ENCODE data around the gene PARP12. TPM values are rescaled to one million over a fixed set of nuclear protein-coding genes. Genes with fewer than 3 reads are reported as not detected.

PARP12 gene
- total RNA-seq, 2 donors from 2014 or later: 7.5 to 8.5 TPM

DNA sequence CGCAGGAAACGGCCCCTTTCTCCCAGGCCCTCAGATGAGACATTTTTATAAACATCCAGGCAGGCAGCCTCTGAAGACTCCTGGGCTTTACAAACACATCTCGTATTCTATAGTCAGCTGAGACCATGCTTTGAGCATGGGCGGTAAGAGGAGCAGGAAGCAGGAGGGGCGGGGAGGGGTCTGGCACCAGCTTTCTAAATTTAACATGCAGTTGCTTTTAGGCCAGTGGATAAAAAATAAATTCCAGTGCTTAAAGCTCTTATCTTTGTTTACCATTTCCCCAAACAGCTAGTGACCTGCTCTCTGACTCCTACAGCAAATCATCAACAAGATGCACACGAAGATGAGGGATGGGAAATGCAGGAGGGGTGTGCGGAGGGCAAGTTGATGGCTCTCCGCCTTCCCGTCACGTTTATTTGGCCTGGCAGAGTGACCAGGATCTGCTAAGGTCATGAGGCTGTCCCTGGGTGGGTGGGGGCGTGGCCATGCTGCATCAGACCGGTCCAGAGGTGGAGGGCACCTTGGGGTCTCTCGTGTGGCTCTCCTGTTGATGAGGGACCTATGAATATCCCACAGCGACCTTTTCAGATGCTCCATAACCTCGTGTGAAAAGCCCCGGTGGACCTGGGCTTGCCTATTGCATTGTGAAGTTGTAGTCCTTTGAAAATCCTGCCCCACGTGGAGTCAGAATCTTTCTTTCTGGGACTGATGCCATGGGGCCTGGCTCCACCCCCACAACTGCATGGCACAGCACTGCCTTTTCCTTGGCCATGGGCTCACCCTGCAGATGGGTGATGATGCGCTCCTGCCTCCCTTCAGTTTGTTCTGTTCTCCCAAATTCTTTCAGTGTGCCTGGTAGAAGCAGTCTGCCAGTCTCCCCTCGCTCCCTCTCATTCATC, 67.5 kb downstream of the PARP12 start:
- no peak overlapping the region for H3K27ac ChIP-seq
- no peaks in the 10 kb centered on the region for H3K9me3 ChIP-seq
- H3K27me3 ChIP-seq: no peaks in the 10 kb centered on the region
- no peak for DNase-seq (ENCODE audit: low spot score)
- H3K4me1 ChIP-seq: peaks cover 0 to 5% of the 10 kb centered on the region in 2 donors
- no peak overlapping the region for H3K4me3 ChIP-seq
- no peaks in the 10 kb centered on the region for H3K36me3 ChIP-seq
- TF ChIP-seq, protein P1, sequence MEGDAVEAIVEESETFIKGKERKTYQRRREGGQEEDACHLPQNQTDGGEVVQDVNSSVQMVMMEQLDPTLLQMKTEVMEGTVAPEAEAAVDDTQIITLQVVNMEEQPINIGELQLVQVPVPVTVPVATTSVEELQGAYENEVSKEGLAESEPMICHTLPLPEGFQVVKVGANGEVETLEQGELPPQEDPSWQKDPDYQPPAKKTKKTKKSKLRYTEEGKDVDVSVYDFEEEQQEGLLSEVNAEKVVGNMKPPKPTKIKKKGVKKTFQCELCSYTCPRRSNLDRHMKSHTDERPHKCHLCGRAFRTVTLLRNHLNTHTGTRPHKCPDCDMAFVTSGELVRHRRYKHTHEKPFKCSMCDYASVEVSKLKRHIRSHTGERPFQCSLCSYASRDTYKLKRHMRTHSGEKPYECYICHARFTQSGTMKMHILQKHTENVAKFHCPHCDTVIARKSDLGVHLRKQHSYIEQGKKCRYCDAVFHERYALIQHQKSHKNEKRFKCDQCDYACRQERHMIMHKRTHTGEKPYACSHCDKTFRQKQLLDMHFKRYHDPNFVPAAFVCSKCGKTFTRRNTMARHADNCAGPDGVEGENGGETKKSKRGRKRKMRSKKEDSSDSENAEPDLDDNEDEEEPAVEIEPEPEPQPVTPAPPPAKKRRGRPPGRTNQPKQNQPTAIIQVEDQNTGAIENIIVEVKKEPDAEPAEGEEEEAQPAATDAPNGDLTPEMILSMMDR (IDR thresholded peaks at IDR 0.05): no peak

DNA sequence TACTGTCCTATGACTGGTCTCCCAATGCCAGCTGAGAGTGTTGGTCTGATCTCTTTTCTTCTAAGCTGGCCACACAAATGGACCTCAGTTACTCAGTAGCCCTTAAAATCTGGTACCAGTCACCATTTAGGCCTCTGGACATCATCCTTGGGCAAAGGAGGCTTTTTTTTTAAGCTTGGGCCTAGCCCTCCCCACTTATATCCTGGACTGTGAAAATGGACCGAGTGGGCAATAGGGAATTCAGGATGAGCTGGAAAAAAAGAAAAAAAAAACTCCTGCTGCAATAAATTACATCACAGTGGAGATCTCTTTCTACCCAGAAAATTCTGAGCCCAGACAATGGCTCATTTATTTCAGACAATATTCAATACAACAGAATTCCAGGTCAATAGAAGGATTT, 68.4 kb downstream of the PARP12 start:
- TF ChIP-seq, protein P1 (IDR thresholded peaks at IDR 0.05): no peak
- Histone ChIP-seq H3K4me3 (no peak overlapping the region), H3K4me1 (peaks cover 0 to 5% of the 10 kb centered on the region in 2 donors), H3K36me3 (no peaks in the 10 kb centered on the region), H3K27ac (no peak overlapping the region), H3K9me3 (no peaks in the 10 kb centered on the region), H3K27me3 (no peaks in the 10 kb centered on the region)
- no peak for DNase-seq (ENCODE audit: low spot score)

DNA sequence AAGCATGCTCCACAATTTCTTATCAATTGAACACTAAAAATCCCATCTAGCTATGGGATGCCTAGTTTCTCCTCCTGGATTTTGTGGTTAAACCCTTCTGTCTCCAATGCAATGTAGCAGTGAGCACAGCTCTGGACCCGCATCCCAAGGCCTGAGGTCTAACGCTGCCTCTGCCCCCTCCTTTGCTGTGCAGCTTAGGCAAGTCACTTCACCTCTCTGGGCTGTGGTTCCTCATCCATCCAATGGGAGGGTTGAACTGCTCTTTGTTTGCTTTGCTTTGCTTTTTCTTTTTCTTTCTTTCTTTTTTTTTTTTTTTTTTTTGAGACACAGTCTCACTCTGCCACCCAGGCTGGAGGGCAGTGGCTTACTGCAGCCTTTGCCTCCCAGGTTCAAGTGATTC, 69.2 kb downstream of the PARP12 start:
- Histone ChIP-seq H3K36me3 (no peaks in the 10 kb centered on the region), H3K4me1 (peaks cover 0 to 5% of the 10 kb centered on the region in 2 donors), H3K27ac (no peak overlapping the region), H3K9me3 (no peaks in the 10 kb centered on the region), H3K4me3 (no peak overlapping the region), H3K27me3 (no peaks in the 10 kb centered on the region)
- TF ChIP-seq, protein P1 (IDR thresholded peaks at IDR 0.05): no peak
- no peak for DNase-seq (ENCODE audit: low spot score)

DNA sequence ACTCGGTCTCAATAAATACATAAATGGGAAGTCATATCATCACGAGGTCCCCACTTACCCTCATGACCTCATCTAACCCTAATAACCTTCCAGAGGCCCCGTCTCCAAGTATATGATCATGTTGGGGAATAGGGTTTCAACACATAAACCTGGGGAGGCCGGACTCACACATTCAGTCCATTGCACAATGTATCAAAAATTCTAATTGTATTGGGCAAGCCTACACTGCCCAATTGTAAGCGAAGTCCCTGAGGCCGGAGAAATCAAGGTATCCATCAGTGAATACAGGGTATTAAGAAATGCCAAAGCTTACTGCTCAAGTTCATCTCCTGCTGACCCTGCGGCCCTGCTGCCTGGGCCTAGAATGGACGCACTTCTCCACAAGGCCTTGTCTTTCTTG, 69.6 kb downstream of the PARP12 start:
- H3K9me3 ChIP-seq: no peaks in the 10 kb centered on the region
- H3K36me3 ChIP-seq: no peaks in the 10 kb centered on the region
- H3K4me3 ChIP-seq: no peak overlapping the region
- H3K27me3 ChIP-seq: no peaks in the 10 kb centered on the region
- DNase-seq (ENCODE audit: low spot score): no peak
- TF ChIP-seq, protein P1 (IDR thresholded peaks at IDR 0.05): no peak
- no peak overlapping the region for H3K27ac ChIP-seq
- peaks cover 0 to 5% of the 10 kb centered on the region in 2 donors for H3K4me1 ChIP-seq

DNA sequence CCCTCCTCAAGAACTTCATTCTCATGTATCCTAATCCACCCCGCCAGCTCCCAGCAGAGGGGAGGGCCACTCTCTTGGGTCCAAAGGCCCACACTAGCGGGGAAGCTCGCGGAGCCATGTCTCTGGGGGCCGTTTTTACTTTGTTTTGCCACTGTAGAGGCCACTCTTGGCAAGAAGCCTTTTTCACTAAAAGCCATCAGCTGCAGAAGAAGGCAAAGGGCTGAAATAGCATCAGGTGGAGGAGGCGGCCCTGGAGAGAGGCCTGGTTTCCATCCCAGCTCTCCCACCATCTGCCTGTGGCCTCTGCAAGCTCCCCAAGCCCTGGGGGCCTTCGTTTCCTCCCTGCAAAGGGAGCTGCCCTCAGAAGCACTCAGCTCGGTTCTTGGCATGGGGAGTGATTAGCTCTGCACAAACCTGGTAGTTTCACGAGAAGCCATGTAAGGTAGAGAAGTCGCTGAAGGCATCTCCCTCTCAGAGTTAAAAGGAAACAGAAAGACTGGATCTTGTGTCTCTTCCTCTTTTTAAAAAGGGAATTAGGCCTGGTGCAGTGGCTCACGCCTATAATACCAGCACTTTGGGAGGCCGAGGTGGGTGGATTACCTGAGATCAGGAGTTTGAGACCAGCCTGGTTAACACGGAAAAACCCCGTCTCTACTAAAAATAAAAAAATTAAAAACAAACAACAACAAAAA, 70.3 kb downstream of the PARP12 start:
- TF ChIP-seq, protein P1 (IDR thresholded peaks at IDR 0.05): no peak
- no peaks in the 10 kb centered on the region for H3K36me3 ChIP-seq
- no peak for DNase-seq (ENCODE audit: low spot score)

More for the DNA sequence above, 70.3 kb downstream of the PARP12 start:
- Histone ChIP-seq H3K27ac (no peak overlapping the region), H3K4me3 (no peak overlapping the region), H3K27me3 (no peaks in the 10 kb centered on the region), H3K4me1 (peaks cover 0 to 5% of the 10 kb centered on the region in 2 donors), H3K9me3 (no peaks in the 10 kb centered on the region)

All from right atrium auricular region (tissue), 2 donors.